GM18498 (cell line): Measurements from ENCODE around the gene KNOP1.
"Not testable (repeated sequence)": the region's sequence is repeated elsewhere in the genome, so short reads cannot be mapped to it uniquely, and the experiment has no call there.

Source experiments
- ATAC-seq: cut with Tn5 transposase; IDR thresholded peaks from one replicate; pipeline ENCODE4 v1.9.1; 2021; ENCODE audit warnings: mild to moderate bottlenecking, moderate library complexity; ENCODE audit not compliant: unreplicated experiment

The KNOP1 gene

DNA sequence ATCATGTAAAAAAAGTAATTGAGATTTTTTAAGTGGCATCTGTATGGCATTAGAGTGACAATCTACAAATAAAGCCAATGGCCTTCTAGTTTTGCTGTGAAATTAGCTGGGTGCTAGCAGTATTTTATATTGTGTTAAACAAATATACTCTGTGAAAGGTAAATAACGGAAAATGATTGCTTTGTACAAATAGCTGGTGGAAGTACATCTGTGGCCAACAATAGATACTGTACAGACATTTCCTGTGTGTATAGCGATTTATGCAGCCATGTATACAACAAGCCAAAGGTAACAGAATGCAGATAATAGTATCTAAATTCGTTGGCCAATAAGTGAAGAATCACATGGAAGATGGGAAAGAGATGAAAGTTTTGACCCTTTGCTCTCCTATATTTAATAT is 26.6 kb upstream of the KNOP1 start:
- no peak for ATAC-seq

DNA sequence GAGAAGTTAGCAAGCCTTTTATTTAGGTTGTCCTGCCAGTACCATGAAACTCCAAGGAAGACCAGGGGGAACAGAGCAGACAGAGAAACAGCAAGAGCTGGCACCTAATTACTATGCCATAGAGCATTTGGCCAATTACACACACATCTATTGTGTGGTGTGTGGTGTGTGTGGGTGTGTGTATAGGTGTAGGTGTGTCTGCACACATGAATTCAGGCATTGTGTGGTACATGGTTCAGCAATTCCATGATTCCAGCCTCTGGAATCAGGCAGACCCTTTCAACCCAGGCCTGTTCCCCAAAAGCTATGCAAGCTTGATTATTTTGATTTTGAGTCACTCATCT is 25.8 kb upstream of the KNOP1 start:
- ATAC-seq = no peak

DNA sequence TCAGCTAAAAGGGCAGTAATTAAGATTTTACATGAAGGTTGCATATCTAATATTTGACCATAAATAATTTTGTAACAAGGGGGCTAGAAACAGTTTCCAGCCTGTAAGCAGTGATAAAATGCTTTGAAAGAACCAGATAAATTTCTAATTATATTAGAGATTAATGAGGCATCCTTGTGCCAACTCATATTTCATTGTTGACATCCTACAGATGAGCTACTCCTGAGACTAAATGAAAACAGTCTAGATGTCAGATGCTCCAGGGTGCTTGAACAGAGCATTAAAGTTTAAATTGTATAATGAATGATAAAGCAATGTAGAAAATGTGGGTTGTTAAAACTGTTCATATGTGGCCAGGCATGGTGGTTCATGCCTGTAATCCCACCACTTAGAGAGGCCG is 23.3 kb upstream of the KNOP1 start:
- no peak for ATAC-seq

DNA sequence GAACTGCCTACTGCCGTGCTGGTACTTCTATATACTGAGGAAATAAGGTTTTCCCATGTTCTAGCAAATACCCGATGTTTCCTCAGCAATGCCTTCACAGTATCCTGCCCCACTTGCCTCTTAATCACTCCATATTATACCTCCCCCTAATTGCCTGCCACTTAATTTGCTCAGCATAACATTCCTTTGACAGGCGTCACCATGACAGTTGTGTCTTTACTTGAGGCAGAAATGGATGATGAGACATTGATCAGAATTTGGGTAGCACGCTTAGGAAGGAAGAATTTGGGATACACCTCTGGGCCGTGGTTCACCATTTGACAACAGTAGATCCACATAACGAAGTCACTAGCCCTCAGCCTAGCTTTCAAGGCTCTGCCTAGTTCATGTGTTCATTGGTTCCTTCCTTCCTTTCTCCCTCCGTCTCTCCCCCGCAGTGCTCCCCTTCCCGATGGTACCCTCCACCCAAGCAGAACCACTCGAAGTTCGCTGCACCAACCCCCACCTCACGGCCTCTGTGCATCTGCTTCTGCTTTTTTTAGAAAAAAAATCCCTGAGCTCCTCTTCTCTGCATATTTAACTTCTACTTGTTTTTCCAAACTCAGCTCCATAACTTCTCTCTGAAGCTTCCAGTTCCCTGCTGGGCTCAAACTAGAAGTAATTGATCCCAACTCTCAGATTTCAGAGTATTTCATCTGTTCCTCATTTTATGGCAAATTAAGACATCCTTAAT is 19.4 kb upstream of the KNOP1 start:
- ATAC-seq = no peak

DNA sequence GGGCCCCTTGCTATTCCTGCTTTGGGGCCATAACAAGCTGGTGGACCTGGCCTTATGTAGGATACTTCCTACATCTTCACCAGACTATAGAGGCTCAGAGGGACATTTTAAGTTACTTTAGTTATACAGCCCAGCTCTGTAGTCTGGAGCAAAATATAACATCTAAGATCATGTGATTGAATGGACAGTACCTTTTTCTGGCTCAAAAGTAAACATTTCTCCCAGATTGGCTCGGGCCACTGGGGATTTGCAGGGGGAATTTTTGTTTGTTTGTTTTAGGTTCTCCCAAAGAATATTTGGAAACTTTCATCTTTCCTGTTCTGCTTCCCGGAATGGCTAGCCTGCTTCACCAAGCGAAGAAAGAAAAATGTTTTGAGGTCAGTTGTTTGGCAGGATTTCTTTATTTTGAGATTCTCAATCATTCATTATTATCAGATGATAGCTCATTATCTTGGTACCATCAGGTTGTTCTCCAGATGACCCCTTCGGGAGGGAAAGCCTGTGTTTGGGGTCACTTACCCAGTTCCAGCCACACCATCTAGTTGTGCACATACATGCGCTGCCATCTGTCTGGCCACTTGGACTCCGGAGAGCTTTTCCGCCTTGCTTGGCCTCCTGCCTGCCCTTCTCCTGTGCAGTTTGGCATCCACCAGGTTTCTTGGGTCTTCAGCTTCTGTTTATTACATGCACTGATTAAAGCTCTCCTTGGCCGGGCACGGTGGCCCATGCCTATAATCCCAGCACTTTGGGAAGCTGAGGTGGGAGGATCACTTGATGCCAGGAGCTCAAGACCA is 17.2 kb upstream of the KNOP1 start:
- no peak for ATAC-seq

DNA sequence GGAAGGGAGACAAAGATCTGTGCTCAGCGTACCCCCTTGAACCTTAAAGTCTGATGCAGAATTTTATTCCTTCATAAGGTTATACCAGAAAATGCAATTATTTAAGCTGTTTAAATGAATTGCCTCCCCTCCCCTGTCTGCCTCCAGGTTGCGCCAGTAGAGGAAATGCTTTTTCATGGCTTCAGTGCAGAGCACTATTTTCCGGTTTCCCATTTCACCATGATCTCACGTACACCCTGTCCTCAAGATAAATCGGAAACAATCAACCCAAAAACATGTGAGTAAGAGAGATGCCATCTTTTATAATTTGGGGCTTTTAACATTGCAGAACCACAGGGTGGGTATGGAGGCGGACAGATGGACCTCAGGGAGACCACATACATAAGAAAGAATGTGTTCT is 15.5 kb upstream of the KNOP1 start:
- ATAC-seq = no peak

DNA sequence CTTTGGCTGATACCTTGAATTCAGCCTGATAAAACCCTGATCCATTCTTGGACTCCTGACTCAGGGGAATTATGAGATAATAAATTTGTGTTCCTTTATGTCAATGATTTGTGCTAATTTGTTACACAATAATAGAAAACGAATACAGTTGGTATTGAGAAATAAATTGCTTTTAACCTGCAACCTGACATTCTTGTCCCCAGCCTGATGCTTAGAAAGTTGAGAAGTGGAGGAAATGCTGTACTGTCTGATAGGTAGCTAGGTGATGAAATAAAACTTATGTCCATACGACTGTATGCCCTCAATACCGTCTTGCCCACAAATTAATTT is 10.6 kb upstream of the KNOP1 start:
- ATAC-seq = no peak

DNA sequence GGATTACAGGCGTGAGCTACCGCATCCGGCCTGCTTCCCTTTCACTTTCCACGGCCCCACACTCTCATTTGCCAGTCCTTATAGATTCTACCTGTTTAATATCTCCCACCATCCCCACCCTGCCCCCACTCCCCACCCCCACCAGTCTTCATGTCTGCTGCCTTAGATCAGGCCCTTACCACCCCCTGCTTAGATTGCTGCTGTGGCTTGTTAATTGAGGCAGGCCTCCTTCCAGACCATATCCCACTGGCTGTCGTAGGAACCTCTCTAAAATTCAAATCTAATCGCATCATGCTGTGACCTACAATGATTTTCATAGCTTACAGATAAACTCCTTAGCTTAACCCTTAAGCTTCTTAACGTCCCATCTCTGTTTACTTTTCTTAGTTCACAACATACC is 5.0 kb upstream of the KNOP1 start:
- ATAC-seq = no peak

DNA sequence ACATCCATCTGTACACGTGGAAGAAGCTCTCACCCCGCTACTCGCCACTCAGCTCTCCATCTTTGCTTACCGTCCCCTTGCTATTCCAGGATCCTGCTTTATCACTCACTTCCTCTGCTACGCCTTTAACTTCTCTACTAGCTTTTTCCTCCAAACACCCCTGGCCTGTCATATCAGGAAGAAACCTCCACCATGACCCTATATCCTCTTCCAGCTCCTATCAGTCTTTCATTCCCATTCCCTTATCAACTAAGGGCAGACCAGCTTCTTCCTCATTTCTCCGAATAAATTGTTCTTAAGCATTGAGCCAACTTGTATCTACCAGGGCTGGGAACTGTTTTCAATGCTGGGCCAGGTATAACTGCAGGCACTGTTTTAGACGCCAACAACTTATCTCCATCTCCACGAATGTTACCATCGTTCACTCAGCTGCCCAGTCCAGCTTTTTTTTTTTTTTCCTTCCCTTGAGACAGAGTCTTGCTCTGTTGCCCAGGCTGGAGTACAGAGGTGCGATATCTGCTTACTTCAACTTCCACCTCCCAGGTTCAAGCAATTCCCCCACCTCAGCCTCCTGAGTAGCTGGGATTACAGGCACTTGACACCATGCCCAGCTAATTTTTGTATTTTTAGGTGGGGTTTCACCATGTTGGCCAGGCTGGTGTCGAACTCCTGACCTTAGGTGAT is 4.4 kb upstream of the KNOP1 start:
- ATAC-seq = no peak

DNA sequence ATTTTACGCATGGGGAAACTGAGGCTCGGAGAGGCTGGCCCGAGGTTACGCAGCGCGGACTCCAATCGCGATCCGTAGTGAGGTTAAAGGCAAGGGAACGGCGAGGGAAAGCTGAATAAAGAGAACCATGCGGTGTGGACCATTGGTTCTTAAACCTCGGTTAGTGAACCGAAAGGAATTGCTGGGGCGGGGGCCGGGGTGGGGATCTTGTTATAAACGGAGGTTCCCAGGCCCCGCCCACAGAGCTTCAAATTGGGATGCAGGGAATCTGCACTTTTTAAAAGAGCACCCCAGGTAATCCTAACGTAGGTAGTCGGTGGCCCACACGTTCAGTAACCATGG is 568 bp upstream of the KNOP1 start:
- ATAC-seq = no peak

DNA sequence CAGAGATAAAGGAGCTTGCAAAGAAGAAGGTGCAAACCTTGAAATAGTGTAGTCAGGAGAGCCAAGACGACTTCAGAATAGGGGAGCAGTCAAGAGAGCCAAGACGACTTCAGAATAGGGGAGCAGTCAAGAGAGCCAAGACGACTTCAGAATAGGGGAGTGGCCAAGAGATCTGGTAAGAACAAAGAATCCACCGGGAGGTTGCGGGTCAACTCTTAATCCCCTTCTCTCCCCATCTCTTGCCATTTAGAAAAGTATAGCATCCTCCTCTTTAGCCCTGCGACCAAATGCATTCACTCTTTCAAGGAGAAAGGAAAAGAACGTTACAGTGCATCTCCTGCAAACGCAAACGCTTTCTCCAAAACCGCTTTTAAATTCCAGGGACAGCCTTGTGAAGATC is 713 bp downstream of the KNOP1 start:
- ATAC-seq = no peak

DNA sequence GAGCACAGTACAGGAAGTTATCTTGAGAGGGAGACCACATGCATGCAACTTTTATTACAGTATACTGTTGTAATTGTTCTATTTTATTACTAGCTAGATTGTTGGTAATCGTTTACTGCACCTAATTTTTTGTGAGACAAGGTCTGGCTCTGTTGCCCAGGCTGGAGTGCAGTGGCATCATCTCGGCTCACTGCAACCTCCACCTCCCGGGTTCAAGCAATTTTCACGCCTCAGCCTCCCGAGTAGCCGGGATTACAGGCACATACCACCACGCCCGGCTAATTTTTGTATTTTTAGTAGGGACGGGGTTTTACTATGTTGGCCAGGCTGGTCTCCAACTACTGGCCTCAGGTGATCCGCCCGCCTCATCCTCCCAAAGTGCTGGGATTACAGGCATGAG is 1.3 kb downstream of the KNOP1 start:
- ATAC-seq = not testable (repeated sequence)

DNA sequence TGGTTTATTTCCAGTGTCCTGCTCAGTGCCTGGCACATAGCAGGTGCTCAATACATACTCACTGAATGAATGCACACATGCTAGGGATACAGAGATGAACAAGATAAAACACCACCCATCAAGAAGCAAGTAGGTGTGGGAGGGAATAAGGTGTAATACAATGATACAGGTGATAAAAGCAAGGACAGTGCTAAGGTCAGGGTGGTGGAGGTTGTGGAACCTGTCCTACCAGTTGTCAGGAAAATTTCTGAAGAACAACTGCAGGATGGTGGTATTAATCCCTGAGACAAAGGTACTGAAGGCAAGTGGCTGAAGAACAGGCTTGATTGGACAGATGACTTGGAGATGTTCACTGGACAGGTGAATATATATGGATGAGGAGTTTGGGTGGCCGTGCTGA is 1.8 kb downstream of the KNOP1 start:
- ATAC-seq = no peak

DNA sequence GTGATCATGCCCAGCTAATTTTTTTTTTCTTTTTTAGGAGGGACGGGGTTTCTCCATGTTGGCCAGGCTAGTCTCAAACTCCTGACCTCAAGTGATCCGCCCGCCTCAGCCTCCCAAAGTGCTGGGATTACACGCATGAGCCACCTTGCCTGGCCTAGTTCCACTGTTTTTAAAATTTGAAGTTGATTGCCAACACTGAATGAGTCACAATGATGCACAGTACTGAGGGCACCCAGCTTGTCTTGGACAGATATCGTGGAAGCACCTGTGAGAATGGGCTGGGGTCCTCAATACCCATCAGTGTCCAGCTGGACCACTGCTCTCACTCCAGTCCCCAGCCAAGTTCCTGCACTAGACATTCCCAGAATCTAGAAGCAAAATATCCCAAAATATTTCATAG is 2.5 kb downstream of the KNOP1 start:
- no peak for ATAC-seq

DNA sequence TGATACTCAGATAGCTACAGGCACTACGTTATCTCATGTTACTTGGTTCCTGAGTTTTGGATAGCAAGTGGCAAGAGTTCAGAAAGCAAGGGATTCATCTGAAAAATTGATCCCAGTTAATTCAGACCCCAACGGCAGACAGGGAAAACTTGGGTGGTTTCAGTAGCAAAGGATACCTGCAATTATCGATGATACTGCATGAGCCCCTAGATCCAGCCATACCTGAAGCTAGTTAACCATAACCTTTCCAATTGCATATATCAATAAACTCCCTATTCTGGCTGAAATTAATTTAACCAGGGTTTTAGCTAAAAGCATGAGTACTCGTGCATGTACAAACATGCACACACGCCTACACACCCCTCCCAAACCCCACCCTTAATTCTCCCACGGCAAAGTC is 4.3 kb downstream of the KNOP1 start:
- ATAC-seq = no peak

DNA sequence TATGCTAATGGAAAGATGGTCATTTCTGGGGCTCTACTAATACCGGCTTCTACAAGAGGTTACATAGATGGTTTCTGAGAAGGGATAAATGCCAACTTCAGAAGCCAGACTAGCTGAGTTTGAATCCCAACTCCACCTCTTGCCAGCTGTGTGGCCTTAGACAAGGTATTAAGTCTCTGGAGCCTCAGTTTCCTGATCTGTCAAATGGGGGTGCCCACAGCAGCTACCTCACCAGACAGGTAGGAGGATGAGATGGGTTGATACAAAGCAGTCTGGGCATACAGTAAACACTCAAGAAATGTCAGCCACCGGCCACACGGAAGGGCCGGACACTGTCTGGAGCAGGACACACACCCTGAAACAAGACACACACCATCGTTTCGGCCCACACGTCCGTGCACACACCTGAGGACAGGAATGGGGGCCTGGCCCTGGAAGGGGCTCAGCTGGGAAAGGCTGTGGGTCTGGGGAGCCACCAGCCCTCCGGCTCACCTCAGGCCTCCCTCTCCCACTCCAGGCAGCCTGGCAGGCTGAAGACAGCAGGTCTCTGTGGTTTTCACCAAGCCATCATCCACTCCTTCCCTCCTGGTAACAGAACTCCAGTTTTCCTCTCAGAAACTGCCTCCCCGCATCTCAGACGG is 5.5 kb downstream of the KNOP1 start:
- ATAC-seq = no peak

DNA sequence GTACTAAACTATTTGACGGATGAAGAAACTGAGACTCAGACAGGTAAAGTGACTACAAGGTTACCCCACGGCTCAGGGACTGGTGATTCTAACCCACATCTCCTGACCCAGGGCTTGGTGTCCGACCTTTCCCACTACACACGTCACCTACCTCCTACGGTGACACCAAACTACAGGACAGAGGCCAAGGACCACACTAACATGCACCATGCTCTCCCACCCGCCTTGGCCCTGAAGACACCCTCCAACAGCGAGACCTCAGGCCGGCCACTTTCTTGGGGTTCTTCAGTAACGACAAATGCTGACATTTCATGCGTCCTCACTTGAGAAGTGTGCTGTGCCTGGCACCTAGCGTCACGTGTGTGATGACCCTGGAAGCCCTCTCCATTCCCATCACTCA is 6.4 kb downstream of the KNOP1 start:
- no peak for ATAC-seq

DNA sequence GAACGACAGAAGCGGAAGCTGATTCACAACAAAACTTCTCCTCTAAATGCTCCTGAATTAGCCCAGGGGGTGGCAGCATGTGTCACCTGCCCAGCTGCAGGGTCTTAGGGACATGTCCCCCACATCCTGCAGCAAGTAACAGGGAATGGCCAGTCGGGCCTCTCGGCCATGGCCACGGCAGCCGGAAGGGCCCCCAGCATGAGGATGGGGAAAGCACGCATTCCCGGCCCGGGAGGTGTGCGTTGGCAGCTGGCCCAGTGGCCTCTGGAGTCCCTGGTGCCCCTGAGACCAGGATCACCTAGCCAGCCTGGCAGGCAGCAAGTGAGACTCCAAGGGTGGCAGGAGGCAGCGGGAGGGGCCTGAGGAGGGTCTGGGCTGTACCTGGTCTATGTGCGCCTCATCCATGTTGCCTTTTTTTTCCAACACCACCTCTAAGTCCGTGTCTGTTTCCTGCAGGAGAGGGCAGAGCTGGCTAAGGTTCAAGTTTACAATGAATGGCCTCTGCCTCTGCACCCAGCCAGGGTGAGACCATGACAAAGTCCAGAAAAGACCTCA is 7.0 kb downstream of the KNOP1 start:
- no peak for ATAC-seq

DNA sequence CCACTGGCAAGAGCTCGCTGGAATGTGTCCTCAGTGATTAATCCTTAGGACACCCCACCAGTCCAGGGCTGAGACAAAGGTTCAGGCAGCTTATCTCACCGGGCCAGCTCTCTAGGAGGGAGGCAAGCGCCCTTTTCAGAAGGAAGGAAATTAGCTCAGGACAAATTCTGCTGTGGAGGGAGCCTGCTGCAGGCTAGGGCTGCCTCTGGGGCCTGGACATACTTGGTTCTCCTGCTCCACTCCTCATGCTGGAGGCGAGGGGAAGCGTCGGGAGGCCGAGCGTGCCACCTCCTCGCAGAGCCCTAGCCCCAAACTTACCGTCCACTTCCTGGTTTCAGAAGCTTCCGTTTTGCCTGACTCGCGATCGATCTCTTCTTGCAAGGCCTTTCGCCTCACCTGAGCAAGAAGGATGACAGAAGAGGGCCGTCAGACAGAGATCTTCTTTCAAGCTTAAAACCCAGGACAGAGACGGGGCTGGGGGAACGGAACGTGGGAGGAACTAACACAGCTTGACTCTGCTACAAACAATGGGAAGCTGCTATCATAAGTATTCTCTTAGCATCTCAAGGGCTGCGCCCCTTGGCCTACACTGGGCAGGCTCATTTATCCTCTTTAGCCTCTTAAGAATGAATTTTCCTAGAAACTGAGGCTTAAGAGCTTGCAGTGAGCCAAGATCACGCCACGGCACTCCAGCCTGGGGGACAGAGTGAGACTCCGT is 7.7 kb downstream of the KNOP1 start:
- no peak for ATAC-seq

DNA sequence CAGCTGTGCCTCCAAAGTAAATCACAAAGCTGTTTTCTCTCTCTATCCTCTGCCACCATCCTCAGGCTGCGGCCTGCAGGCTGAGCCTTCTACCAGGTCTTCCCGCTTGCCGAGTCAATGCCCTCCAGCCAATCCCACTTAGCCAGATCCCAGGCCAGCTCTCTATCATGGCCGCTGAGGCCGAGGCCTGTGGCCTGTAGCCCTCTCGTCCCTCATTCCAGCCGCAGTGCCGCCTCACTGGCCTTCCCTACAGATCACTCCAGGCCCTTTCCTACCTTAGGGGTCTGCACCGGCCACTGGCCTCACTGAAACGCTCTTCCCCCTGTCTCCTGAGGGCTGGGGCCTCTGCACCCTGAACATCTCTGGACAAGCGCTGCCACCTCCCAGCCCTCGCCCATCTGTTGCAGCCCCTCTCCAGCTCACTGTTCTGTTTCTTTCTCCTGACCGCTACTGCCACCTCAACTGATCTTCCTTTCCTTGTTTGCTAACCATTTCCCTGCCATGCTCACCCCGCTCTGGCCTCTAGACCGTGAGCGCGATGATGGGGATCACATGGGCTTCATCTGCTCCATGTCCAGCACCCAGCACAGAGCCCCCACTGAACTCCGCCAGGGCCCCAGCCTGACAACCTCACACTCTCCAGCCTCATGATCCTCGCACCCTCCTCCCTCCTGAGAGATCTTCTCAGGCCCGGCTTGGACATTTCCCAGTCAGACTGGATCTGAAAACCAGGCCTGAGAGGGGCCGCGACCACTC is 8.5 kb downstream of the KNOP1 start:
- ATAC-seq = no peak
